ENCODE measurements around the gene WDR89.
"Not testable (repeated sequence)": the region's sequence is repeated elsewhere in the genome, so short reads cannot be mapped to it uniquely, and the experiment has no call there.

WDR89 gene

GRCh38 chr14:63596998-63597658, 44.5 kb downstream of the WDR89 start:
- no peak for DNase-seq (ENCODE audit: low read depth in 3 of 3, low spot score in 1 of 3)

GRCh38 chr14:63594455-63595372, 47.0 kb downstream of the WDR89 start:
- DNase-seq (ENCODE audit: low read depth in 3 of 3, low spot score in 1 of 3) = no peak

GRCh38 chr14:63583046-63583445, 58.6 kb downstream of the WDR89 start:
- not testable (repeated sequence) for DNase-seq (ENCODE audit: low read depth in 3 of 3, low spot score in 1 of 3)

GRCh38 chr14:63581491-63581890, 60.2 kb downstream of the WDR89 start:
- DNase-seq (ENCODE audit: low read depth in 3 of 3, low spot score in 1 of 3) = no peak

GRCh38 chr14:63578300-63578699, 63.4 kb downstream of the WDR89 start:
- DNase-seq (ENCODE audit: low read depth in 3 of 3, low spot score in 1 of 3) = no peak

GRCh38 chr14:63573581-63573980, 68.1 kb downstream of the WDR89 start:
- no peak for DNase-seq (ENCODE audit: low read depth in 3 of 3, low spot score in 1 of 3)

GRCh38 chr14:63565448-63565847, 76.2 kb downstream of the WDR89 start:
- DNase-seq (ENCODE audit: low read depth in 3 of 3, low spot score in 1 of 3) = no peak

- DNase-seq (ENCODE audit: low read depth in 3 of 3, low spot score in 1 of 3) = no peak
Observed at GRCh38 chr14:63564318-63564717, 77.4 kb downstream of the WDR89 start.

- DNase-seq (ENCODE audit: low read depth in 3 of 3, low spot score in 1 of 3) = no peak
Observed at GRCh38 chr14:63563370-63564026, 78.2 kb downstream of the WDR89 start.

GRCh38 chr14:63562405-63562804, 79.3 kb downstream of the WDR89 start:
- DNase-seq (ENCODE audit: low read depth in 3 of 3, low spot score in 1 of 3) = no peak

GRCh38 chr14:63555572-63555971, 86.1 kb downstream of the WDR89 start:
- DNase-seq (ENCODE audit: low read depth in 3 of 3, low spot score in 1 of 3) = no peak

- no peak for DNase-seq (ENCODE audit: low read depth in 3 of 3, low spot score in 1 of 3)
Observed at GRCh38 chr14:63551332-63551731, 90.3 kb downstream of the WDR89 start.

- no peak for DNase-seq (ENCODE audit: low read depth in 3 of 3, low spot score in 1 of 3)
Observed at GRCh38 chr14:63547798-63548335, 93.8 kb downstream of the WDR89 start.
